Esophagus squamous epithelium (tissue), 4 donors: ENCODE data around the gene PROS1.
"Not testable (repeated sequence)": the region's sequence is repeated elsewhere in the genome, so short reads cannot be mapped to it uniquely, and the experiment has no call there.

ENCODE experiments used
- CTCF ChIP-seq, 6 experiments: fragments of 450-650 bp in 4 of 6; fragments of 200-600 bp in 2 of 6; sonication (generic) in 2 of 6; IDR thresholded peaks; one replicate each; pipeline ENCODE4 v1.5.1; 2016 to 2019; ENCODE audit warnings: antibody characterized with exemption in 6 of 6, mild to moderate bottlenecking in 4 of 6, moderate library complexity in 4 of 6
- POLR2A ChIP-seq, 4 donors: fragments of 450-650 bp; IDR thresholded peaks; one replicate each; pipeline ENCODE4 v1.6.1; 2017; ENCODE audit warnings: antibody characterized with exemption in 4 of 4, mild to moderate bottlenecking in 4 of 4, moderate library complexity in 3 of 4

- not testable (repeated sequence) for TF ChIP-seq CTCF, POLR2A (IDR thresholded peaks at IDR 0.05)
Measured at GRCh38 chr3:93937485-93937884, 36.2 kb downstream of the PROS1 start.
